GM12878 (cell line): ENCODE data around the gene SCYL3. TPM values are rescaled to one million over a fixed set of nuclear protein-coding genes. Genes with fewer than 3 reads are reported as not detected.

Experiments
- BMI1 ChIP-seq: fragments of 450-650 bp; IDR thresholded peaks from 2 replicates; pipeline ENCODE4 v1.6.1; 2016; ENCODE audit warnings: mild to moderate bottlenecking, moderate library complexity, borderline replicate concordance
- CUX1 ChIP-seq: IDR thresholded peaks from 2 replicates; pipeline ENCODE4 v1.6.1; 2012; ENCODE audit warnings: improper control_type of control experiment, low read depth, low read length; ENCODE audit not compliant: insufficient replicate concordance
- EGR1 ChIP-seq, 2 experiments: IDR thresholded peaks; 1 replicate in 1 of 2; 2 replicates in 1 of 2; pipeline ENCODE4 v1.6.1; 2011 to 2012; ENCODE audit warnings: low read depth in 2 of 2, low read length in 2 of 2, borderline replicate concordance in 1 of 2, mild to moderate bottlenecking in 1 of 2, moderate library complexity in 1 of 2
- KAT2A ChIP-seq: conservative IDR thresholded peaks from 2 replicates; pipeline ENCODE4 v1.6.1; 2011; ENCODE audit warnings: low read depth, low read length; ENCODE audit not compliant: control insufficient read depth
- NFIC ChIP-seq: IDR thresholded peaks from 2 replicates; pipeline ENCODE4 v1.6.1; 2012; ENCODE audit warnings: low read depth, mild to moderate bottlenecking, inconsistent platforms, low read length, moderate library complexity
- NFYB ChIP-seq: IDR thresholded peaks from 2 replicates; pipeline ENCODE4 v1.6.1; 2011; ENCODE audit warnings: low read depth, mild to moderate bottlenecking, low read length, improper control_type of control experiment, moderate library complexity; ENCODE audit not compliant: insufficient read depth
- NRF1 ChIP-seq: conservative IDR thresholded peaks from 2 replicates; pipeline ENCODE4 v1.6.1; 2011; ENCODE audit warnings: mild to moderate bottlenecking, low read depth, low read length, improper control_type of control experiment
- polyA plus RNA-seq, 11 experiments: library from polyadenylated mRNA; depleted of rRNA in 4 of 11; unstranded in 6 of 11; stranded (reverse) in 5 of 11; fragments of >200 nt; fragmentation: Nextera tagmentation in 4 of 11; fragmentation: Illumina TruSeq in 1 of 11; extraction: Ambion mirVana in 4 of 11; extraction: Trizol in 1 of 11; gene quantifications; 1 replicate in 1 of 11; 2 replicates in 10 of 11; pipeline versions ENCODE4 v1.2.1 to v1.2.3, GENCODE V29; 2011 to 2016; ENCODE audit warnings: inconsistent platforms in 2 of 11, missing spikeins in 2 of 11, low read depth in 1 of 11
- total RNA-seq, 4 experiments: library from RNA; depleted of rRNA in 3 of 4; stranded (reverse); fragments of >200 nt in 3 of 4; fragmentation: Illumina TruSeq in 1 of 4; extraction: Trizol in 1 of 4; gene quantifications; 2 replicates each; pipeline versions ENCODE4 v1.2.1 to v1.2.3, GENCODE V29; 2013 to 2021
- TF ChIP-seq, protein P1 (sequence below): fragments of 450-650 bp; IDR thresholded peaks from 2 replicates; pipeline ENCODE4 v1.6.1; 2014; ENCODE audit warnings: mild to moderate bottlenecking

SCYL3 gene
- total and polyA plus RNA-seq, 10 of the 15 experiments (the other 5 are each of a cell fraction or from before 2014, with no cell fraction given): 4.3 to 14.3 (median 10.3) TPM

- TF ChIP-seq, protein P1, sequence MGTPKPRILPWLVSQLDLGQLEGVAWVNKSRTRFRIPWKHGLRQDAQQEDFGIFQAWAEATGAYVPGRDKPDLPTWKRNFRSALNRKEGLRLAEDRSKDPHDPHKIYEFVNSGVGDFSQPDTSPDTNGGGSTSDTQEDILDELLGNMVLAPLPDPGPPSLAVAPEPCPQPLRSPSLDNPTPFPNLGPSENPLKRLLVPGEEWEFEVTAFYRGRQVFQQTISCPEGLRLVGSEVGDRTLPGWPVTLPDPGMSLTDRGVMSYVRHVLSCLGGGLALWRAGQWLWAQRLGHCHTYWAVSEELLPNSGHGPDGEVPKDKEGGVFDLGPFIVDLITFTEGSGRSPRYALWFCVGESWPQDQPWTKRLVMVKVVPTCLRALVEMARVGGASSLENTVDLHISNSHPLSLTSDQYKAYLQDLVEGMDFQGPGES: no peak
- TF ChIP-seq NFIC (no peak), NFYB (no peak), BMI1 (no peak), EGR1 (IDR thresholded peaks at IDR 0.05; ENCODE audit: borderline replicate concordance in 1 of 2, low read depth in 2 of 2, low read length in 2 of 2) (no peak), KAT2A (no peak), CUX1 (no peak), NRF1 (no peak)
Measured at GRCh38 chr1:169816617-169817016, 77.1 kb downstream of the SCYL3 start (continued).
